T-helper 1 cell treated with Interleukin-12 subunit alpha and Interleukin-12 subunit beta and Interleukin-4 antibody, amounts not matched to agents 30 μg/mL and 1 μg/mL, for 36 hours (primary cell): Measurements from ENCODE around the gene FAM151A.

ENCODE experiments used
- H3K27ac Mint-ChIP-seq: one replicate; pipeline ENCODE4 v1.8.0; 2021; ENCODE audit warnings: mild to moderate bottlenecking, mixed read lengths
- H3K27me3 Mint-ChIP-seq: one replicate; pipeline ENCODE4 v1.8.0; 2021; ENCODE audit warnings: low read depth, mixed read lengths
- H3K36me3 Mint-ChIP-seq: one replicate; pipeline ENCODE4 v1.8.0; 2021; ENCODE audit warnings: low read depth, mixed read lengths
- H3K4me1 Mint-ChIP-seq: one replicate; pipeline ENCODE4 v1.8.0; 2021; ENCODE audit warnings: low read depth, mixed read lengths
- H3K4me3 Mint-ChIP-seq: one replicate; pipeline ENCODE4 v1.8.0; 2021; ENCODE audit warnings: mild to moderate bottlenecking, moderate library complexity, mixed read lengths
- H3K9me3 Mint-ChIP-seq: one replicate; pipeline ENCODE4 v1.8.0; 2021; ENCODE audit warnings: mixed read lengths

The FAM151A gene

GRCh38 chr1:54623216-54624007, at the start of gene FAM151A:
FAM151A (minus strand) TSS chr1:54623525; CDS start chr1:54623395, 130 bp downstream.
- H3K9me3 Mint-ChIP-seq, result no peaks in the 10 kb centered on the region
- H3K4me1 Mint-ChIP-seq, result no peaks in the 10 kb centered on the region
- no peaks in the 10 kb centered on the region for H3K27me3 Mint-ChIP-seq
- no peaks in the 10 kb centered on the region for H3K36me3 Mint-ChIP-seq
- no peak within 1 kb of the TSS for H3K27ac Mint-ChIP-seq
- H3K4me3 Mint-ChIP-seq, result no peak within 1 kb of the TSS

GRCh38 chr1:54671985-54672608, 48.8 kb upstream of the FAM151A start:
- H3K36me3 Mint-ChIP-seq, result no peaks in the 10 kb centered on the region
- peaks cover 6% of the 10 kb centered on the region for H3K4me1 Mint-ChIP-seq
- peaks cover 4% of the 10 kb centered on the region for H3K9me3 Mint-ChIP-seq
- peaks cover 9% of the 10 kb centered on the region for H3K27me3 Mint-ChIP-seq
- H3K4me3 Mint-ChIP-seq, result no peak overlapping the region
- no peak overlapping the region for H3K27ac Mint-ChIP-seq

DNA sequence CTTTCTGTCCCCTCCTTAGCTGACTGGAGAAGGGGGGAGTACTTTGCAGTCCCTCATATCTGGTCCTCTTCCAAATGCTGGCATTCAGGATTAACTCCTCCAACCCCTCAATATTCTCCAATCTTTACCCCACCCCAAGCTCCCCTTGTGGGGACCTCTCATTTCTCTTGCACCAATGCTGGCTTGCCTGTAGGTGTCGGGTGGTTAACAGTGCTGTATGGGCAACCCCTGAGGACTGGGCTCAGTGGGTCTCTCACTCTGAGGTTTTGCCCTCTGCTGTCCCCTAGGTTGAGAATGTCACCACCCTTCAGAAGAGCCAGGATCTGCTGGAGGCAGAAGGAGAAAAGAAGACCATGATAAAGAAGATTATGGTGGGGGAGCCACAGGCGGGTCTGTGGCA, 45.2 kb upstream of the FAM151A start:
- Mint-ChIP-seq H3K36me3 (no peaks in the 10 kb centered on the region), H3K4me1 (peaks cover 6% of the 10 kb centered on the region), H3K27ac (no peak overlapping the region), H3K9me3 (peaks cover 4% of the 10 kb centered on the region), H3K4me3 (no peak overlapping the region), H3K27me3 (peaks cover 9% of the 10 kb centered on the region)

- Mint-ChIP-seq H3K9me3 (peaks cover 4% of the 10 kb centered on the region), H3K27ac (no peak overlapping the region), H3K4me1 (peaks cover 6% of the 10 kb centered on the region), H3K36me3 (no peaks in the 10 kb centered on the region), H3K4me3 (no peak overlapping the region), H3K27me3 (peaks cover 4% of the 10 kb centered on the region)
Measured at GRCh38 chr1:54667797-54668196, 44.5 kb upstream of the FAM151A start.

- Mint-ChIP-seq H3K36me3 (no peaks in the 10 kb centered on the region), H3K4me3 (no peak overlapping the region), H3K27ac (no peak overlapping the region), H3K9me3 (peaks cover 4% of the 10 kb centered on the region), H3K4me1 (no peaks in the 10 kb centered on the region), H3K27me3 (peaks cover 4% of the 10 kb centered on the region)
Measured at GRCh38 chr1:54666333-54666732, 43.0 kb upstream of the FAM151A start.

DNA sequence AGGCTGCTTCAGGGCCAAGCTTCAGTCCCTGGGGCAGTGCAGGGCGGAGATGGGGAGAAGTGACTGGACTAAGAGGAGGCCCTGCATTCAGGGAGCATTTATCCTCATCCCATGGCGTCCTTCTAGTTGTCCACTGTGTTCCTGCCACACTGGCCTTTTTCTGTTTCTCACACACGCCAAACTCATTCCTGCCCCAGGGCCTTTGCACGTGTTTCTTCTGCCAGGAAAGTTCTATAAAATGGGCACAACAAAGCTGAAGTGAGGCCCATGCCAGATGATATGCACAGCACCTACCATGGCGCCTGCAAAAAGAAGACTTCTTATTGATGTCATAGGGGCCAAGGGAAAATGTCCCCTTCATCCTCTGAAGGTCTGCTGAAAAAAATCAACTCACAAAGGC, 42.5 kb upstream of the FAM151A start:
- Mint-ChIP-seq H3K27ac (no peak overlapping the region), H3K4me1 (no peaks in the 10 kb centered on the region), H3K4me3 (no peak overlapping the region), H3K36me3 (no peaks in the 10 kb centered on the region), H3K27me3 (peaks cover 4% of the 10 kb centered on the region), H3K9me3 (peaks cover 4% of the 10 kb centered on the region)

DNA sequence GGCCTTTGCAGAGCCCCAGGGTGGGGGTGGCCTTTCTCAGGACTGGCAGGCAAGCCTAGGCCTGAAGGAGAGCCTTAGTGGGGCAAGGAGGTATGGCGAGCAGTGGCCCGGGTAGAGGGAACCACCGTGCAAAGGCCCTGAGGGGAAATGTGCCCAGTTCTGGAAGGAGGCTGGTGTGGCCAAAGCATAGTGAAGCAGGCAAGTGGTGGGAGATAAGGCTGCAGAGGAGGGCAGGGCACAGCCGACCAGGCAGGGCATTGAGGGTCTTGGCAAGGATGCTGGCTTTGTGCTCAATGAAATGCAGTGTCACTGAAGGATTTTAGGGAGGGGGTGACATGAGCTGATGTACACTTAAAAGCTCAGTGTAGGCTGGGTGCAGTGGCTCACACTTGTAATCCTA, 41.0 kb upstream of the FAM151A start:
- Mint-ChIP-seq H3K27ac (no peak overlapping the region), H3K4me3 (no peak overlapping the region), H3K36me3 (no peaks in the 10 kb centered on the region), H3K4me1 (no peaks in the 10 kb centered on the region), H3K9me3 (peaks cover 4% of the 10 kb centered on the region), H3K27me3 (peaks cover 4% of the 10 kb centered on the region)

GRCh38 chr1:54663725-54664124, 40.4 kb upstream of the FAM151A start:
- no peaks in the 10 kb centered on the region for H3K4me1 Mint-ChIP-seq
- H3K9me3 Mint-ChIP-seq, result peaks cover 5% of the 10 kb centered on the region
- H3K27me3 Mint-ChIP-seq, result peaks cover 4% of the 10 kb centered on the region
- H3K36me3 Mint-ChIP-seq, result no peaks in the 10 kb centered on the region
- H3K4me3 Mint-ChIP-seq, result no peak overlapping the region
- H3K27ac Mint-ChIP-seq, result no peak overlapping the region

GRCh38 chr1:54658164-54658913, 35.0 kb upstream of the FAM151A start:
- Mint-ChIP-seq H3K27me3 (no peaks in the 10 kb centered on the region), H3K4me3 (no peak overlapping the region), H3K9me3 (peaks cover 10% of the 10 kb centered on the region), H3K36me3 (no peaks in the 10 kb centered on the region), H3K4me1 (no peaks in the 10 kb centered on the region), H3K27ac (no peak overlapping the region)

DNA sequence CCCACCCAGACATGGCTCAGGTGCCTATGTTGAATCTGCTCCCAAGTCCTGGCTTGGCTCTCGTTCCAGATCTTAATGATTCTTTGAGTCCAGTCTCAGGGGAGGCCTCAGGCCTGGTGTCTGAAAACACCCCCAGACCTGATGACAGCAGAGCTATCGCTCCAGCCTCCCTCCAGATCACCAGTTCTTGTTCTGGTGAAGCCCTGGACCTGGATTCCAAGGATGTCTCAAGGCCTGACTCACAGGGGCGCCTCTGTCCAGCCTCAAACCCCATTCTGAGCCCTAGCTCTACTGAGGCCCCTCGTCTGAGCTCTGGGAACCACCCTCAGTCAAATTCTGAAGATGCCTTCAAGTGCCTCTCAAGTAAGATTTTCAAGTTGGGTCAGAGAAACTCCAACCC, 29.7 kb upstream of the FAM151A start:
- Mint-ChIP-seq H3K4me3 (no peak overlapping the region), H3K4me1 (no peaks in the 10 kb centered on the region), H3K36me3 (no peaks in the 10 kb centered on the region), H3K27me3 (peaks cover 13% of the 10 kb centered on the region), H3K27ac (no peak overlapping the region), H3K9me3 (peaks cover 2% of the 10 kb centered on the region)

DNA sequence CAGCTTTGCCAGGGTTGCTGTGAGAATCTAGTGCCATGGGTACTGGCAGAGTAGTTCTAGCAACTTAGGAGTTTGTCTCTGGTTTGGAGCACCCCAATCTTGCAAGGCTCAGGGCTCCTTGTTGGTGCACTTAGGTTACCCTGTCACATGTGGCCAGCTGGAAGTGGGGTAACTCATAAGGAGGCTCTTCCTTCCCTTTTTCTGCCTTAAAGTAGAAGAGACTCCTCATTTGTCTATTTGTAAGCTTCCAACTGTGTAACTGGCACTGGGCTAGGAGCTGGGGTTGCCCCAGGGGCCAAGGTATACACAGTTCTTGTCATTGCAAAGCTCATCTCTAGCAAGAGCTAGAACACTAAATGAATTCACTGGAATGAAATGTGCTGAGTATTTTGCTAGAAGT, 28.8 kb upstream of the FAM151A start:
- Mint-ChIP-seq H3K4me3 (no peak overlapping the region), H3K36me3 (no peaks in the 10 kb centered on the region), H3K9me3 (no peaks in the 10 kb centered on the region), H3K27me3 (peaks cover 13% of the 10 kb centered on the region), H3K27ac (no peak overlapping the region), H3K4me1 (no peaks in the 10 kb centered on the region)

DNA sequence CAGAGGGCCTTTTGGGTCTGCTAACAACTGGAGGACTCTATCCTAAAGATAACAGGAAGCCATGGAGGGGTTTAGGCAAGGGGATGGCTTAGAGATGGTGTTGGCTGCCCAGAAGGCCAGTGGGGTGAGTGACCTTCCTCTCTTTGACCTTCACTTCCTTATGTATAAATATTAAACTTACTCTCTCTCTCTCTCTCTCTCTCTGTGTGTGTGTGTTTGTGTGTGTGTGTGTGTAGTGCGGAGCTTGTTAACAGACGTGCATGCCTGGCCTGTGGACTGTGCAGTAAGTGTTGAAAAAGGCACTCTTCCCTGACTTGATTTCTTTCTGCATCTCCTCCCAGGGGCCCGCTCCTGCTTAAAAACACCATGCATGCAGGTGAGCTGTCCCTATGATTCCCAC, 28.3 kb upstream of the FAM151A start:
- H3K27ac Mint-ChIP-seq, result no peak overlapping the region
- no peaks in the 10 kb centered on the region for H3K4me1 Mint-ChIP-seq
- H3K27me3 Mint-ChIP-seq, result peaks cover 13% of the 10 kb centered on the region
- no peak overlapping the region for H3K4me3 Mint-ChIP-seq
- H3K9me3 Mint-ChIP-seq, result no peaks in the 10 kb centered on the region
- no peaks in the 10 kb centered on the region for H3K36me3 Mint-ChIP-seq

GRCh38 chr1:54650417-54650816, 27.1 kb upstream of the FAM151A start:
- Mint-ChIP-seq H3K4me1 (no peaks in the 10 kb centered on the region), H3K4me3 (no peak overlapping the region), H3K36me3 (no peaks in the 10 kb centered on the region), H3K27me3 (peaks cover 13% of the 10 kb centered on the region), H3K27ac (no peak overlapping the region), H3K9me3 (no peaks in the 10 kb centered on the region)

DNA sequence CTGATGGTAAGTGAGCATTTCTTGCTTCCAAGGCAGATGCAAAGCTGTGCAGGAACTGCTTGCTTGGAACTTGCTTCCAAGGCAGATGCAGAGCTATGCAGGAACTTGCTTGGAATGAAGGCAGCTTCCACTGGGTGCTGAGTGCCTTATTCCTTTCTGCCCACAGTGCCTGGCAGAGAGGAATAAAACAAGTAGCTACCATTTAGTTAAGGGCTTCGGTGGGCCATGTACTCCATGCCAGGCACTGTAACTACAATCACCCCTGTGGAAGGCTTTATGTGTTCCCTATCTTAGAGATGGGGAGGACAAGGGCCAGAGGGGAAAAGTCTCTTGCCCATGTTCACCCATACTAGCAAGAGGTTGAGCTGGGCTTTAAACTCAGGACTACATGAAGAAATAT, 26.6 kb upstream of the FAM151A start:
- no peak overlapping the region for H3K27ac Mint-ChIP-seq
- H3K4me1 Mint-ChIP-seq, result no peaks in the 10 kb centered on the region
- no peaks in the 10 kb centered on the region for H3K36me3 Mint-ChIP-seq
- no peaks in the 10 kb centered on the region for H3K9me3 Mint-ChIP-seq
- H3K27me3 Mint-ChIP-seq, result peaks cover 13% of the 10 kb centered on the region
- no peak overlapping the region for H3K4me3 Mint-ChIP-seq
